ENCODE data around the gene OR52E1.

The OR52E1 gene

GRCh38 chr11:5059391-5059790 is 10.0 kb upstream of the OR52E1 start, which contains the start of gene OR52E2:
OR52E2 (minus strand) TSS chr11:5059627; CDS start chr11:5059627, 0 bp downstream.
- H3K27ac ChIP-seq = no peak within 1 kb of the TSS
- TF ChIP-seq, protein P1, sequence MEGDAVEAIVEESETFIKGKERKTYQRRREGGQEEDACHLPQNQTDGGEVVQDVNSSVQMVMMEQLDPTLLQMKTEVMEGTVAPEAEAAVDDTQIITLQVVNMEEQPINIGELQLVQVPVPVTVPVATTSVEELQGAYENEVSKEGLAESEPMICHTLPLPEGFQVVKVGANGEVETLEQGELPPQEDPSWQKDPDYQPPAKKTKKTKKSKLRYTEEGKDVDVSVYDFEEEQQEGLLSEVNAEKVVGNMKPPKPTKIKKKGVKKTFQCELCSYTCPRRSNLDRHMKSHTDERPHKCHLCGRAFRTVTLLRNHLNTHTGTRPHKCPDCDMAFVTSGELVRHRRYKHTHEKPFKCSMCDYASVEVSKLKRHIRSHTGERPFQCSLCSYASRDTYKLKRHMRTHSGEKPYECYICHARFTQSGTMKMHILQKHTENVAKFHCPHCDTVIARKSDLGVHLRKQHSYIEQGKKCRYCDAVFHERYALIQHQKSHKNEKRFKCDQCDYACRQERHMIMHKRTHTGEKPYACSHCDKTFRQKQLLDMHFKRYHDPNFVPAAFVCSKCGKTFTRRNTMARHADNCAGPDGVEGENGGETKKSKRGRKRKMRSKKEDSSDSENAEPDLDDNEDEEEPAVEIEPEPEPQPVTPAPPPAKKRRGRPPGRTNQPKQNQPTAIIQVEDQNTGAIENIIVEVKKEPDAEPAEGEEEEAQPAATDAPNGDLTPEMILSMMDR (IDR thresholded peaks at IDR 0.05) = no peak
- no peak within 1 kb of the TSS for H3K9ac ChIP-seq
- no peaks in the 10 kb centered on the region for H3K9me3 ChIP-seq (ENCODE audit: control insufficient read depth, low read length)
- no peak within 1 kb of the TSS for H3K4me3 ChIP-seq (ENCODE audit: low read depth, low read length)
- no peaks in the 10 kb centered on the region for H3K27me3 ChIP-seq (ENCODE audit: control insufficient read depth, insufficient read depth, low read length)
- H3K4me2 ChIP-seq (ENCODE audit: low read length) = no peak within 1 kb of the TSS
- no peaks in the 10 kb centered on the region for H3K79me2 ChIP-seq
- no peak within 1 kb of the TSS for H2AFZ ChIP-seq
- H3K36me3 ChIP-seq (ENCODE audit: control insufficient read depth, insufficient read depth, low read length) = no peaks in the 10 kb centered on the region
- H3K4me1 ChIP-seq = no peaks in the 10 kb centered on the region

- Histone ChIP-seq H3K79me2 (no peaks in the 10 kb centered on the region), H3K4me2 (ENCODE audit: low read length) (no peak overlapping the region), H3K4me1 (no peaks in the 10 kb centered on the region), H3K27me3 (ENCODE audit: control insufficient read depth, insufficient read depth, low read length) (no peaks in the 10 kb centered on the region), H3K4me3 (ENCODE audit: low read depth, low read length) (no peak overlapping the region), H3K36me3 (ENCODE audit: control insufficient read depth, insufficient read depth, low read length) (no peaks in the 10 kb centered on the region), H3K9ac (no peak overlapping the region), H2AFZ (no peak overlapping the region), H3K27ac (no peak overlapping the region), H3K9me3 (ENCODE audit: control insufficient read depth, low read length) (no peaks in the 10 kb centered on the region)
- TF ChIP-seq, protein P1 (IDR thresholded peaks at IDR 0.05) = no peak
Observed at GRCh38 chr11:5065027-5065426, 4.3 kb upstream of the OR52E1 start.

GRCh38 chr11:5071799-5072198 is 2.4 kb downstream of the OR52E1 start:
- TF ChIP-seq, protein P1 (IDR thresholded peaks at IDR 0.05) = no peak
- no peaks in the 10 kb centered on the region for H3K79me2 ChIP-seq
- H3K9ac ChIP-seq = no peak overlapping the region
- H3K27ac ChIP-seq = no peak overlapping the region
- H3K4me3 ChIP-seq (ENCODE audit: low read depth, low read length) = no peak overlapping the region
- H2AFZ ChIP-seq = no peak overlapping the region
- H3K9me3 ChIP-seq (ENCODE audit: control insufficient read depth, low read length) = no peaks in the 10 kb centered on the region
- no peaks in the 10 kb centered on the region for H3K27me3 ChIP-seq (ENCODE audit: control insufficient read depth, insufficient read depth, low read length)
- H3K4me1 ChIP-seq = no peaks in the 10 kb centered on the region
- no peaks in the 10 kb centered on the region for H3K36me3 ChIP-seq (ENCODE audit: control insufficient read depth, insufficient read depth, low read length)
- H3K4me2 ChIP-seq (ENCODE audit: low read length) = no peak overlapping the region

DNA sequence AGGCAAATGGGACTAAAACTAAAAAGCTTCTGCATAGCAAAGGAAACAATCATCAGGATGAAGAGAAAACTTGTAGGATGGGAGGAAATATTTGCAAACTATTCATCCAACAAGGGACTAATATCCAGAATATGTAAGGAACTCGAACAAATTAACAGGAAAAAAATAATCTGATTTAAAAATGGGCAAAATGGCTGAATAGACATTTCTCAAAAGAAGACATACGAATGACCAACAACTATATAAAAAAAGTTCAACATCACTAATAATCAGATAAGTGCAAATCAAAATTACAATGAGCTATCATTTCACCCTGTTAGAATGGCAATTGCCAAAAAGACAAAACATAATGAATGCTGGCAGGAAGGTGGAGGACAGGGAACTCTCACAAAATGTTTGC is 12.0 kb downstream of the OR52E1 start:
- no peak overlapping the region for H3K27ac ChIP-seq
- H3K9ac ChIP-seq = no peak overlapping the region
- no peak overlapping the region for H3K4me2 ChIP-seq (ENCODE audit: low read length)
- no peak overlapping the region for H2AFZ ChIP-seq
- no peaks in the 10 kb centered on the region for H3K27me3 ChIP-seq (ENCODE audit: control insufficient read depth, insufficient read depth, low read length)
- no peaks in the 10 kb centered on the region for H3K79me2 ChIP-seq
- H3K4me1 ChIP-seq = no peaks in the 10 kb centered on the region
- TF ChIP-seq, protein P1 (IDR thresholded peaks at IDR 0.05) = no peak
- H3K9me3 ChIP-seq (ENCODE audit: control insufficient read depth, low read length) = no peaks in the 10 kb centered on the region
- H3K4me3 ChIP-seq (ENCODE audit: low read depth, low read length) = no peak overlapping the region
- no peaks in the 10 kb centered on the region for H3K36me3 ChIP-seq (ENCODE audit: control insufficient read depth, insufficient read depth, low read length)

- Histone ChIP-seq H3K4me2 (ENCODE audit: low read length) (no peak overlapping the region), H3K36me3 (ENCODE audit: control insufficient read depth, insufficient read depth, low read length) (no peaks in the 10 kb centered on the region), H3K79me2 (no peaks in the 10 kb centered on the region), H3K27ac (no peak overlapping the region), H3K4me3 (ENCODE audit: low read depth, low read length) (no peak overlapping the region), H2AFZ (no peak overlapping the region), H3K27me3 (ENCODE audit: control insufficient read depth, insufficient read depth, low read length) (no peaks in the 10 kb centered on the region), H3K9ac (no peak overlapping the region), H3K4me1 (no peaks in the 10 kb centered on the region), H3K9me3 (ENCODE audit: control insufficient read depth, low read length) (no peaks in the 10 kb centered on the region)
- TF ChIP-seq, protein P1 (IDR thresholded peaks at IDR 0.05) = no peak
Observed at GRCh38 chr11:5083602-5084001, 14.2 kb downstream of the OR52E1 start.

Measured in parathyroid adenoma (tissue), 2 donors.